ENCODE measurements around the gene ACAP3.
A peak's percentile ranks its signal among the peaks of the same experiment; 100 is the strongest.

The ACAP3 gene

DNA sequence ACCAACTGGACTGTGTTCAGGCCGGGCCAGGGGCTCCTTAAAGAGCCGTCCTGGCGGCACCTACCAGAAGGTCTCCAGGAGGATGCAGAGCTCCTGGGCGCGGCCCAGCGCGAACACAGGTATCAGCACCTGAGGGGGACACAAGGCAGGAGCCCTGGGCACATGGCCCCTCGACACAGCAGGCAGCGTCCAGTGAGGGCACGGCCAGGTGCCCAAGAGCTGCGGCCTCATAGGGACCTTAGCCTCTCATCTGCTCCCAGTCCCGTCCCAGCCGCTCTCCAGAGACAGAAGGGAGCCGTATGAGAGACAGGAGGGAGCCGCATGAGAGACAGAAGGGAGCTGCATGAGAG, 6.5 kb upstream of the ACAP3 start:
- no peak for DNase-seq (ENCODE audit: low spot score)

GRCh38 chr1:1313500-1314236, 5.9 kb upstream of the ACAP3 start:
- no peak for DNase-seq (ENCODE audit: low spot score)

DNA sequence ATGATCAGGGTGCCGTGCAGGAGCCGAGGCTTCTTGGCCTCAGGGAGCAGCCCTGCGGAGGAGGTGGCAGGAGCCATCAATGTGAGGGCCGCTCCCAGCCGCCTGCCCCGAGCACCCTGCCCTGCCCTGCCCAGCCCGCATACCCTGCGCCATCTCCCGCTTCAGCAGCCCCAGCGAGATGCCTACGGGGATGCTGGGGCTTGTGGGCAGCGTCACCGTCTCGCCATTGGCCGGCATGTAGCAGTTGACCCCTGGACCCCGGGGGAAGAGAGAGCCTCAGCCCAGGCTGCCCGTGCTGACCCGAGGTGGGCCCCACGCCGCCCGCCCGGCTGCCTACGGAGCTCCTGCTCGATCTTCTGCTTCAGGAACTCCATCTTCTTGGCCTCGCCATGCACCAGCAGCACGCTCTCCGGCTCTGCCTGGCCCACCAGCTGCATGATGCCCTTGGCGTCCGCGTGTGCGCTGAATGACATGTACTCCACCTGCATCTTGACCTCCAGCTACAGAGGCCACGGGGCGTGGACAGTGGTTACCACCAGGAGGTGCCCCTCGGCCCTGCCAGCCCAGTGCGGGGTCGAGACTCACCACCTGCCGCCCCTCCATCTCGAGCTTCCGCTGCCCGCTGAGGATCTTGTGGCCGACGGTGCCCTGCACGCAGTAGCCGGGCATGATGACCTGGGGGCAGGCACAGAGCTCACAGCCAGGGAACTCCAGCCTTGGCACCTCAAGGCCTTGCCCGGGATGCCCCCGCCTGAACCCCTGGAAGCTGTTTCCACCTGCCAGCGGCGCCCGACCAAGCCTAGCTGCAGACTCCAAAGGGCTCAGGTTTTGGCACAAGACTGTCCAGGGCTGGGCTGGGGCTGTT, 5.0 kb upstream of the ACAP3 start:
- DNase-seq (ENCODE audit: low spot score), result no peak

DNA sequence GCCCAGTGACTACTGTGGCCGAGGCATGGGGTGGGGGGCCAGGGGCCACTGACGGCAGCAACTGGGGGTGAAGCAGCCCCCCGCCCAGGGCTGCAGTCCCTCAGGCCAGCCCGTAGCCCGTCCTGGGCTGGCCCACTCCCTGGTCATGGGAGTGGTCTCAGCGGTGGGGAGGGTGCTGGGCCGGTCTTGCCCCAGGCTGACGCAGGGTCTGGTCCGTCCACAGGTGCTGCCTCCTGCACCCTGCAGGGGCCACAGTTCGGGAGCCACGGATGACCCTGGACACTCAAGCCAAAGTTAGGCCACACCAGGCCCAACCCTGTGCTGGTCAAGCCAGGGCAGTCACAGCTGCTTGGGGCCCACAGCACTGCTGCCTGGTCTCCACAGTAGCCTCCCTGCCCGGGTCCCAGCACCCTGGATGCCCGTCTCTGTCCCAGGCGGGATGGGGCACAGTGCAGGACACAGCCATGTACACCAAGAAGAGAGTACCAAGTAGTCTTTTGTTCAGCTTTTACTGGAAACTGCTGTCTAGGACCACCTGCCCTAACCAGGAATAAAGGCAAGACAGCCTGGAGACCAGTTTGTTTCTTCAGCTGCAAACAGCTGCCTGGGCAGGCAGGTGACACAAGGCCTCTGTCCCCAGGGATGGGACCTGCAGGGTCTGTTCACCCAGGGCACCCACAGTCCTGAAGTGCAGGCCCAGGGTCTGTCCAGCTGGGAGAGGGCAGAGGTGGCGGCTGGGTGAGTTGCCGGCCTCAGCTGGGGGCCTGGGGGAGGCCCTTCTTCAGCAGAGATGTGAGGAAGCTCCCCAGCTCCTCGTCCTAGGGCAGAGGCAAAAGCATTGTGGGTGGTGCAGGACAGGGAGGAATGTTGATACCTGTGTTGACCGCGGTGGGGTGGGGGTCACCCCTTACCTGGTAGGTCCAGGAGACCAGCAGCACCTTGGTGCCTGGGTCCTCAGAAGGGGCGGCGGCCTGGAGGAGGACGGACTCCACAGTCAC, 3.7 kb upstream of the ACAP3 start:
- no peak for DNase-seq (ENCODE audit: low spot score)

DNA sequence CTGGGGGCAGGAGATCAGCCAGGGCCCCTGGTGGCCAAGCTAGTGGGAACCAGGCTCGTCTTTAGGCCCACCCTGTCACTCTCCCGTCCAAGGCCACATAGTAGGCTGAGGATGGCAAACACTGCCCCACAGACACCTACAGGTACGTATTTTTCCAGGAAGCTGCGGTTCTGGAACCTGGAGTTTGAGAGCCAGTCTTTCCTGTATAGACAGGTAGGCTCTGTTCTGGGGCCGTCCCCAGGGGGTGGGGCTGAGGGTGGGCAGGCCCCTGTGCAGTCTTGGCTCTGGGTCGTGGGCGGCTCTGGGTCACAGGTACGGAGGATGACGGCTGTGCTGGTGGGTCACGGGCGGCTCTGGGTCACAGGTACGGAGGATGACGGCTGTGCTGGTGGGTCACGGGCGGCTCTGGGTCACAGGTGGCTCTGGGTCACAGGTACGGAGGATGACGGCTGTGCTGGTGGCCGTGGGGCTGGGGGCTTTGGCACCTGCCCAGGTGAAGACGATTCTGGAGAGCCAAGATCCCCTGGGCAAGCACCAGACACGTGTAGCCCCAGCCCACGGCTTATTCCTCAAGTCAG, 2.8 kb upstream of the ACAP3 start:
- DNase-seq (ENCODE audit: low spot score), result no peak

DNA sequence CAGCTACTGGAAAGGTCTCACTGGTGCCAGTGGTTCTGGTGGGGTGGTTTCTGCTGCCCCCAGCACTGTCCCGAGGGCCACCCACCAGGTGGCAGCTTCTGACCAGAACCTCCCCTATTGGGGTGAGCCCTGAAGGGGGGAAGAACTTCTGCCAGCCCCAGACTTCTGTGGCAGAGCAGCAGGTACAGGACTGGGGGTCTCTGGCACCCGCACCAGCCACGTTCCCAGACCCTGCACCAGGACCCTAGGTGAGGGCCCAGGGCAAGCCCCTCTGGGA, 2.3 kb upstream of the ACAP3 start:
- DNase-seq (ENCODE audit: low spot score), result no peak

DNA sequence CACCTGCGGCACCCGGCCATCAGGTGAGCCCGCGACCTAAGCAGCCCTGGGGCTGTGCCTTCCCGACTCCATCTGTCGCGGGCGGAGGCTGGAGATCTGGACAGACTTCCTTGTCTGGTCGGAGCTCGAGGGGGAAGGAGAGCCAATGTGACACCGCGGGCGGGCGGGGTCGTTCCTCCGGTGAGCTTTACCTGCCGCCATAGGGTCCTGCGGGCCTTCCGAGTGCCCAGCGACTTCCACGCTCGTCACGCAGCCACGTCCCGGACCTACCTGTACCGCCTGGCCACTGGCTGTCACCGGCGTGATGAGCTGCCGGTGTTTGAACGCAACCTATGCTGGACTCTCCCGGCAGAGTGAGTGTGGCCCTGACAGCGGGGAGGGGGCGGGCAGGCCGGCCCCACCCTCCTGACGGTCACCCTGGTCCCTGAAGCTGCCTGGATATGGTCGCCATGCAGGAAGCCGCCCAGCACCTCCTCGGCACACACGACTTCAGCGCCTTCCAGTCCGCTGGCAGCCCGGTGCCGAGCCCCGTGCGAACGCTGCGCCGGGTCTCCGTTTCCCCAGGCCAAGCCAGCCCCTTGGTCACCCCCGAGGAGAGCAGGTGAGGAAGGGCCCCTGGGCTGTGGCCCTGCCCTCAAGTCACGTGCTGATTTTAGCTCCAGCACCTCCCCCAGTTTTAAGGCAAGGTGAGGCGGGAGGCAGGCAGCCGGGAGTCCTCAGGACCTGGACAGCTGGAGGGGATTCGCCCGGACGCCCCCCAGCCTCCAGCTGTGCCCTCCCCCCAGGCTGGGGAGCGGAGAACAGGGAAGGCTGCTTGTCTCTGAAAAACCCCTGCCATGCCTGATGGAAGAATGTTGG, 1.8 kb upstream of the ACAP3 start:
- DNase-seq (ENCODE audit: low spot score), result no peak

GRCh38 chr1:1308756-1309250, 1.1 kb upstream of the ACAP3 start:
- DNase-seq (ENCODE audit: low spot score), result no peak

DNA sequence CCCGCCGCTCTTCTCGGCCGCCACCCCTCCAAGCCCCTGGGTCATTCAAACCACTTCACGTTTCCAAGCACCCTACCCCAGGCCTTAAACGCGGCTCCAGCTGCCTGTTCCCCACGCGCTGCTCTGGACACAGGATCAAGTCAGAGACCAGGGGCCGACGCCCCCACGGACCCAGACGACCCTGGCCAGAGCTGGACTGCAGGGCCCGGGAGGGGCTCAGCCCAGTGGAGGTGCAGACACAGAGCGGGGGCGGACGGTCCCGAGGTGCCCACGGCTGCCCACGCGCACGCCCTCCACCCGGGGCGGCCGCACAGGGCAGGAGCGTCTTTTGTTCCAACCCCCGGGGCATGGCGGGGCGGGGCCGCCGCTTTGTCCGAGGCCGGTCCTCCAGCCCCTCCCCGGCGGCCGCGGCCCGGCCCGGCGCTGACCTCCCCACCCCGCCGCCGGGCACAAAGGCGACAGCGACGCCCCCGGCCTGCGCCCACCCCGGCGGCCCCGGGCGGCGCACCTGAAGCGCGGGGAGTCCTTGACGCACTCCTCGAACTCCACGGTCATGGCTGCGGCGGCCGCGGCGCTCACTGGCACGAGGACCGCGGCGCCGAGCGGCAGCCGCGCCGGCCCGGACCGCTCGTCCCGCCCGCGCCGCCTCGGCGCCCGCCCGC, 338 bp downstream of the ACAP3 start:
- DNase-seq (ENCODE audit: low spot score), result peak; percentile 46

GRCh38 chr1:1306661-1307260, 969 bp downstream of the ACAP3 start:
- no peak for DNase-seq (ENCODE audit: low spot score)

GRCh38 chr1:1306070-1306660, 1.6 kb downstream of the ACAP3 start:
- no peak for DNase-seq (ENCODE audit: low spot score)

DNA sequence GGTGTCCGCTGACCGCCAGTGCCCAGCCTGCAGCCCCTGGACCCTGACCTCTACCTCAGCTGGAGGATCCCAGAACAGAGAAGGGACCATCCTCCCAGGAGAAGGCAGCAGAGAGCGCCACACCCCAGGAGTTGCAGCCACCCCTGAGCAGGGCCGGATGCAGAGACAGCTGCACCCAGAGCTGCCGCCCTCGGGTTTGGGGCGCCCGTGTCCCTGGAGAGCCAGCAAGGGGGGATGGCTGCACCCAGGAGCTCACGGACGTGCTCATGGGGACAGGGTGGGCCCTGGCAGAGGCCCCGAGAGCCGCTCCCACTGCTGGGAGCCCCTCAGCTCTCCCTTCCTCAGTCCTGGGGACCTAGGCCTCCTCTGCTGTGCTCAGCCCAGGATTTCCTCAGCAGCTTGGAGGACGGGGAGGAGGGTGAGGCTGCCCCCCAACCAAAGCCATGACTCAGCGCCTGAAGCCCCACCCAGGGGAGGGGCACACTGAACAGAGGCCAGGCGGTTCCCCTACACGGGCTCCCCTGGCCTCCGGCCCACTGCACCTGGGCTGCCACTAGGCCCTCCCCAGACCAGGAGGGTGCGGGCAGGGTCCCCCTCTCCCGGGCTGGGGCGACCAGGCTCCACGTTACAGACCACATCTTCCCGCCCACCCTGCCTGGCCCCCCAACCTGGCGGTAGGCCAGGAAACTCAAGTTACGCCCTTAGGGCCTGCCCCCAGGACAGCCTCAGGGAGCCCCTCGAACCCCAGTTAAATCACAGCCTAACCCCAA, 2.2 kb downstream of the ACAP3 start:
- peak; percentile 87 for DNase-seq (ENCODE audit: low spot score)

DNA sequence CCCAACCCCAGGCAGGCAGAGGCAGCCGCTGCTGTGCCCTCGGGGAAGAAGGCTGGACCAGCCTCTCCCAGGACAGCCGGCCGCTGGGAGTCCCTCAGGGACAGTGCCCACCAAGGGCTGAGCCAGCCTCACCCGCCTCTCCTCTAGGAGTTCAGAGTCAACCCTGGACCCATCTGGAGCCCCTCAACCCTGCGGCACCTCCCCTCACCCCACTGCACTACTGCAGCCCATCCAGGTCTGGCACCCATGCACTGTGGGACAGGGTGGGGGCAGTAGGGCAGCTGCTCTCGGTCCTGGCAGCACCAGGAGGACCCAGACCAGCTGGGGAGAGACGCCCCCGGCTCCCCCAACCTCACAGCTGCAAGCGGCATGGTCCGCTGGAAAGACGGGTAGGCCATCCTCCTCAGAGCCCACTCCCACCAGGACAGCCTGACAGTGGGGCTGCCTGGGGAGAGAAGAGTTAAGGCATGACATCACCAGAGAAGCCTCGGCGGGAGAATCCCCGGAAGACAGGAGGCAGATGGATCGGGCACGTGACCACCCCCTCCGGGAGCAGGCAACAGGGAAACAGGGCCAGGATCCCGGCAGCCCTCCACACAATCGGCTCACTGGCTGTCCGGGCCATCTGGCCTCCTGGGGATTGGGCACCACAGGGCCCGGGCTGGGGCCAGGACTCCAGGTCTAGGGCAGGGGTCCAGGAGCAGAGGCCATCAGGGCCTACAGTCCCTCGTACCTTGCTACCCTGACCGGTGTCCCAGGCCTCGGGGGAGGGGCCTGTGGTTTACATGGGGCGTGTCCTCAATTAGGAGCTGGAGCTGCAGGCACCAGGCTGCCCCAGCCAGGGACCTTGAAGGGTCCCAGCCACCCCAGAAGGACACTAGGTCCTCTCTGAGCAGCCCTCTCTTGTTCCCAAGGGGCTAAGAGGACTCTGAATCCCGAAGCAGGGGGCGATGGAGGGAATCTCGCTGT, 3.1 kb downstream of the ACAP3 start:
- DNase-seq (ENCODE audit: low spot score), result peak; percentile 93

- DNase-seq (ENCODE audit: low spot score), result no peak
Measured at GRCh38 chr1:1303736-1304135, 4.0 kb downstream of the ACAP3 start.

DNA sequence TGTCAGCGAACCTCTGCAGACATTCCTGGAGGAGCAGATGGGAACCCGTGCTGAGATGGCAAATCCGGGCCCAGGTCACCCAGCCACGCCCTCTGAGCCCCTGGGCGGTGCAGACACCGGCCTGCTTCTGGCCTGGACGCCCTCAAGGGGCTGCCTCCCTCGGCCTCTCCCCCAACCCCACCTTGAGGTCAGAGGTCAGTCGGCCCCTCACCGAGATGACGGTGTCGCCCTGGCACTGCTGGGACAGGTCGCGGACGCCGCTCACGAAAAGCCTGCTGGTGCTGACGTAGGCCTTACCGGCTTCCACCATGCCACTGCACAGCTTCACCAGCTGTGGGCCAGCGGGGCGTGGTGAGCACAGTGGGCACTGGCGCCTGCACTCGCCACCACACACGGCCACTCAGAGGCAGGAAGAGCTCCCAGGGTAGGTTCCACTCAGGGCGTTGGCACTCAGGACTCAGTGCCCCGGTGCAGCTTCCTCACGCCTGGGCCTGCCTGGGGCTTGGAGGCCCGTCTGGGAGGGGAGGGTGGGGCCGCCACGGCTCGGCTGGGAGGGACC, 4.7 kb downstream of the ACAP3 start:
- DNase-seq (ENCODE audit: low spot score), result no peak

DNA sequence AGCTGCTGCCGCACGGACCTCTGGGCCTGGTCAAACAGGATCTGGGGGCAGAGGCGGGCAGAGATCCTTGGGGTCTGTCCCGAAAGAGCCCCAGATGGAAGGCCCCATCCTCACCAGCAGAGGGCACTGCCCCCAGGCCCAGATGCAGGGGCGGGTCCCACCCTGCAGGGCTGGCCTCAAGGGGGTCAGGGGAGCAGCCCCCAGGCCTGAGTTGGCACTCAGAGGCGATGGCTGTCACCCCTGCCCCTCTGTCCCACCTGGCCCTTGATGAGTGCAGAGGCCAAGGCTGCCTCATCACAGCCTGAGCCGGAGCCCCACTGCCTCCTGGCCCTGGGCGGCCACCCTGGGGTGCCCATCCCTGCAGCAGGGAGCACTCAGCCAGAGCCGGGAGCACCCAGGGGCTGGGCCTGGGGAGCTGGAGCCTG, 5.7 kb downstream of the ACAP3 start:
- no peak for DNase-seq (ENCODE audit: low spot score)

DNA sequence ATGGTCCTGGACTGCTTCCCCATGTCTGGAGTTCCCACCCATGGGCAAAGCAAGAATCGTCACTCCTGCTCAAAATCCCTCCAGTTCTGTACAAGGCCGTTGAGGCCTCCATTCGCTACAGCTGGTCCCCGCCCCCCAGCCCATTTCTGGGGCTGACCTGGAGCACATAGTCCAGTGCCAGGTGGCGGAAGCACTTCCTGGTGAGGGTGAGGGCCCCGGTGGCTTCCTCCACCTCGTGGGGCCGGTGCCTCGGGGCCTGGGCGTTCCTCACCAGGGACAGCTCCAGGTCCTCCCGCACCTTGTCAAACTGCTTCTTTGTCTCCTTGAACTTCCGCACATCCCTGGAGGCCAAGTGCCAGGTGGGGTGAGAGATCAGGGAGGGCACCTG, 7.4 kb downstream of the ACAP3 start:
- DNase-seq (ENCODE audit: low spot score), result no peak
